ENCODE results near the gene FOXA2. TPM values are rescaled to one million over a fixed set of nuclear protein-coding genes. Genes with fewer than 3 reads are reported as not detected.
"Not testable (repeated sequence)": the region's sequence is repeated elsewhere in the genome, so short reads cannot be mapped to it uniquely, and the experiment has no call there.

FOXA2 gene
- total RNA-seq, 2 donors from 2014 or later, result 0.49 TPM; not detected in 1

- no peaks in the 10 kb centered on the region for H3K36me3 ChIP-seq
- no peak overlapping the region for H3K27ac ChIP-seq
- no peak for TF ChIP-seq CTCF (IDR thresholded peaks at IDR 0.05)
- H3K4me1 ChIP-seq (ENCODE audit: control insufficient read depth in 1 of 2, low read depth in 2 of 2), result no peaks in the 10 kb centered on the region
- DNase-seq (ENCODE audit: low spot score), result no peak
- no peaks in the 10 kb centered on the region for H3K9me3 ChIP-seq
- H3K4me3 ChIP-seq, result no peak overlapping the region
- no peaks in the 10 kb centered on the region for H3K27me3 ChIP-seq (replicated peaks; ENCODE audit: insufficient read depth)
- ATAC-seq (ENCODE audit: insufficient number of reproducible peaks, low FRiP score, low read depth), result no peak
Measured at GRCh38 chr20:22601361-22602141, 17.2 kb upstream of the FOXA2 start.

- H3K4me1 ChIP-seq (ENCODE audit: control insufficient read depth in 1 of 2, low read depth in 2 of 2); H3K9me3 ChIP-seq; H3K27ac ChIP-seq; ATAC-seq (ENCODE audit: insufficient number of reproducible peaks, low FRiP score, low read depth); DNase-seq (ENCODE audit: low spot score); H3K36me3 ChIP-seq; H3K4me3 ChIP-seq; H3K27me3 ChIP-seq (replicated peaks; ENCODE audit: insufficient read depth): not testable (repeated sequence)
Measured at GRCh38 chr20:22599258-22599657, 14.9 kb upstream of the FOXA2 start.

- Histone ChIP-seq H3K27me3 (replicated peaks; ENCODE audit: insufficient read depth) (no peaks in the 10 kb centered on the region), H3K4me3 (no peak overlapping the region), H3K27ac (no peak overlapping the region), H3K36me3 (no peaks in the 10 kb centered on the region), H3K9me3 (no peaks in the 10 kb centered on the region), H3K4me1 (ENCODE audit: control insufficient read depth in 1 of 2, low read depth in 2 of 2) (no peaks in the 10 kb centered on the region)
- DNase-seq (ENCODE audit: low spot score) (no peak), ATAC-seq (ENCODE audit: insufficient number of reproducible peaks, low FRiP score, low read depth) (no peak)
- TF ChIP-seq CTCF (IDR thresholded peaks at IDR 0.05), result no peak
Measured at GRCh38 chr20:22597303-22597702, 12.9 kb upstream of the FOXA2 start.

- no peak for ATAC-seq (ENCODE audit: insufficient number of reproducible peaks, low FRiP score, low read depth)
- Histone ChIP-seq H3K4me3 (no peak overlapping the region), H3K27me3 (replicated peaks; ENCODE audit: insufficient read depth) (no peaks in the 10 kb centered on the region), H3K9me3 (no peaks in the 10 kb centered on the region), H3K27ac (no peak overlapping the region), H3K36me3 (no peaks in the 10 kb centered on the region), H3K4me1 (ENCODE audit: control insufficient read depth in 1 of 2, low read depth in 2 of 2) (peaks cover 0 to 8% of the 10 kb centered on the region in 2 donors)
- DNase-seq (ENCODE audit: low spot score), result no peak
- no peak for TF ChIP-seq CTCF (IDR thresholded peaks at IDR 0.05)
Measured at GRCh38 chr20:22590662-22591061, 6.3 kb upstream of the FOXA2 start.

GRCh38 chr20:22586645-22587310 is 2.4 kb upstream of the FOXA2 start:
- Histone ChIP-seq H3K4me1 (ENCODE audit: control insufficient read depth in 1 of 2, low read depth in 2 of 2) (peaks cover 10 to 32% of the 10 kb centered on the region in 2 donors), H3K9me3 (no peaks in the 10 kb centered on the region), H3K36me3 (no peaks in the 10 kb centered on the region), H3K27ac (no peak overlapping the region), H3K4me3 (no peak overlapping the region), H3K27me3 (replicated peaks; ENCODE audit: insufficient read depth) (peaks cover 1% of the 10 kb centered on the region)
- ATAC-seq (ENCODE audit: insufficient number of reproducible peaks, low FRiP score, low read depth) (no peak), DNase-seq (ENCODE audit: low spot score) (no peak)
- TF ChIP-seq CTCF (IDR thresholded peaks at IDR 0.05), result peak; percentile 41

Data from thoracic aorta (tissue), 2 donors.